GM12864 (cell line): ENCODE measurements around the gene ATP4A.

Experiments used
- DNase-seq: peaks from one replicate; pipeline ENCODE4 v3.0.0-alpha.2; 2011; ENCODE audit warnings: low read depth
- H3K4me3 ChIP-seq: 2 replicates; pipeline ENCODE4 v1.5.1; 2011; ENCODE audit warnings: mild to moderate bottlenecking, low read depth, low read length, control low read depth
- CTCF ChIP-seq: IDR thresholded peaks from 2 replicates; pipeline ENCODE4 v1.5.1; 2011; ENCODE audit warnings: low read depth, mild to moderate bottlenecking, moderate library complexity, low read length, control low read depth, inconsistent platforms; ENCODE audit errors: missing control alignments

ATP4A gene

GRCh38 chr19:35540356-35540927 is 23.0 kb downstream of the ATP4A start:
- no peak for DNase-seq
- no peak overlapping the region for H3K4me3 ChIP-seq

GRCh38 chr19:35539850-35540249 is 23.6 kb downstream of the ATP4A start:
- no peak overlapping the region for H3K4me3 ChIP-seq
- TF ChIP-seq CTCF: no peak
- no peak for DNase-seq

More at GRCh38 chr19:35540356-35540927, 23.0 kb downstream of the ATP4A start:
- no peak for TF ChIP-seq CTCF

DNA sequence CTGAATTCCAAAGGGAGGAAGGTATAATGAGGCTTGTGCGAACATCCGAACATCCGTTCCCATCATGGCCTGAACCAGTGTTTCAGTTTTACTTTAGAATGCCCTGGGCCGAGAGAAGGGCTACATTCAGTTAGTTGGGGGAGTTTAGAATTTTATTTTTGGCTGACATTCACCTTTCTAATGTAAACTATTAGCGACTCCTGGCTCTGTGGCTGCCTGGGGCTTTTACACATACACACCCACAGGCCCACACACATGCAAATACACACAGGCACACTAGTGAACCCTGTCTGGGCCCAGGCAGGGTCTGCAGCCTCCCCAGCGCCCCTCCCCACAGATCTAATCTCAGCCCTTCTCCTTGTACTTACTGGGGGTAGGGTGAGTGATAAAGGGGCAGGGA is 24.1 kb downstream of the ATP4A start:
- H3K4me3 ChIP-seq: no peak overlapping the region; the same call in 1 of the 2 replicates
- no peak for TF ChIP-seq CTCF
- DNase-seq: no peak

GRCh38 chr19:35534803-35535480 is 28.5 kb downstream of the ATP4A start:
- no peak for DNase-seq
- TF ChIP-seq CTCF: no peak
- no peak overlapping the region for H3K4me3 ChIP-seq

DNA sequence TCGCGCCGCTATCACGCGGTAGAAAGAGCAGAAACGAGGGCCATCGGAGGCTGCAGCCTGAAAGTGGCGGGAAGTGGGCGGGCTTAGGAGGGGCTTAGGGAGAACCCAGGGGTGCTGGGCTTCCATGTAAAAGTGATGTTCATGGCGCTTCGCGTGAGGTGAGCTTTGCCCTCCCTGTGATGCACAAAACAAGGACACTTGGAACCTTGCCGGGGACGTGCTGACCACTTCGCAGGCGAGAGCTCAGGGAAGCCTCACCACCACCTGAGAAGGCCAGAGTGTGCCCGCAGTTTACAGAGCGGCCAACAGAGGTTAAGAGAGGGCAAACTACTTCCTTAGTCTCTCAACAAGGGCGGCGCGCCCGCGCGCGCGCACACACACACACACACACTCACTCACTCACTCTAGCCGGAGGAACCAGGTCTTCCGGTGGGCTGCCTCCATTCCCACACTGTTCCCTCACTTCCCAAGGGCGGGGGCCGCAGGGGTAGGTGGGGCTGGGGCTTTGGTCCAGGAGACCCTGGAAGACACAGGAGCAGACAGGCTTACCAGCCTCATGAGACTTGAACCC is 29.6 kb downstream of the ATP4A start:
- no peak overlapping the region for H3K4me3 ChIP-seq
- no peak for DNase-seq
- TF ChIP-seq CTCF: no peak

- DNase-seq: no peak
- no peak for TF ChIP-seq CTCF
- H3K4me3 ChIP-seq: no peak within 1 kb of the TSS
These were observed 30.1 kb downstream of the ATP4A start, which contains the start of gene GAPDHS for GRCh38 chr19:35533201-35533821. GAPDHS (plus strand) TSS chr19:35533456; CDS start chr19:35533528, 72 bp downstream.
